Hematopoietic multipotent progenitor cell treated with erythropoietin and hydrocortisone succinate and interleukin-3 and kit ligand, for 4 days (in vitro differentiated cells): ENCODE measurements around the gene TRIM9.
"Not testable (repeated sequence)": the region's sequence is repeated elsewhere in the genome, so short reads cannot be mapped to it uniquely, and the experiment has no call there.

Experiments
- DNase-seq: peaks from one replicate; pipeline ENCODE4 v3.0.0-alpha.2; 2015

Gene TRIM9

DNA sequence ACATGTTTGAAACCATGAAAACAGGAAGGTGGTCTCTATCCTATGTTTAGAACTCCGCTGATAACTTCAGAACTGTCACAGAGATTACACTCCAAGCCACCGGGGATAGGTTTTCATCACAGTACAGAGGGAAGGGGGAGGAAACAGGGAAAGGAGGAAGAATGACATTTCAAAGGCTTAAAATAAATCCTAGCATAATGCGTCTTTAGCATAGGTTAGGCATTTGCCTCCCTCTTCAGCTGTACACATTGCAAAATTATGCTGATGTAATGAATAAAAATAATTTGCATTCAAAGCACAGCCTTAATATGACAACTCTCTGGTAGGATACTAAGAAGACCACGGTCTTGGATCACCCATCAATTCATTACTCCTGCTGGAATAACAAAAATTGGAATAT lies 96.3 kb downstream of the TRIM9 start:
- no peak for DNase-seq

DNA sequence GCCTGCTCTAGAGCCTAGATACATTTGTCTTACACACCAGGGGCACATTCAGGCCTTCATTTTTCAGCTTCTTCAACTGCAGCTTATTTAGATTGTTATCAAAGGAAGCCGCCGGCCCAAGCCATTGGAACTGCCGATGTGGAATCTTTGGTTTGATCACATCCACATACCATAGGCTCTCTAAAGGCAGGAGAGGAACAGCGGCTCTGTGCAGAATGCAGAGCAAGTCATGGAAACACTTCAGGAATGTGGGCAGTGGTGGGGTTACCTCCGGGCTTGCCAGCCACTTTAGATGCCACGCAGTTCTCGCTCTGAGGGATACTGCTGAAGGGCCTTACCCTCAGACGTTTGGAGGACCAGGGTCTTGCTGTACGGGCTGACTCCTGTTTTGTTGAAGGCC lies 97.2 kb downstream of the TRIM9 start:
- DNase-seq: no peak

- DNase-seq: not testable (repeated sequence)
These were observed 100.7 kb downstream of the TRIM9 start for GRCh38 chr14:50994158-50994557.

DNA sequence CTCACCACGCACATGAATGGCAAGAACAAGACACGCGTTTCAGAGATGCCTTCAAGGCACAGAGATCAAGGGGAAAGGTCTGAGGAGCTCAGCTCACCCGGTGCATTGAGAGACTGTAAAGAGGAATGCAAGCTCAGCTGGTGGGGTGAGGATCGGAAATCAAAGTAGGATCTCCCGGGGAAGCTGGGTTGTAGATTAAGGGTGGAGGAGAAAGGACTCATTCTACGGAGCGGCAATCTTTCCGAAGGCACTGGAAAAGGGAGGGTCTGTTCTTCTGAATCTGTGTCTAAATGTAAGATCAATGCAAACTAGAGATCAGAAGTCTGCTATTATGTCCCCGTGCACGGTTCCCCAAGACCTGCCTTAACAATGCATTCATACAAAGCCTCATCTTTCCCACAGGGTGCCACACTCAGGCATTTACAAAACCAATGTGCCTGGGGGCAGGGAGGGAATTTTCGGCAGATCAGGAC lies 109.0 kb downstream of the TRIM9 start:
- no peak for DNase-seq

DNA sequence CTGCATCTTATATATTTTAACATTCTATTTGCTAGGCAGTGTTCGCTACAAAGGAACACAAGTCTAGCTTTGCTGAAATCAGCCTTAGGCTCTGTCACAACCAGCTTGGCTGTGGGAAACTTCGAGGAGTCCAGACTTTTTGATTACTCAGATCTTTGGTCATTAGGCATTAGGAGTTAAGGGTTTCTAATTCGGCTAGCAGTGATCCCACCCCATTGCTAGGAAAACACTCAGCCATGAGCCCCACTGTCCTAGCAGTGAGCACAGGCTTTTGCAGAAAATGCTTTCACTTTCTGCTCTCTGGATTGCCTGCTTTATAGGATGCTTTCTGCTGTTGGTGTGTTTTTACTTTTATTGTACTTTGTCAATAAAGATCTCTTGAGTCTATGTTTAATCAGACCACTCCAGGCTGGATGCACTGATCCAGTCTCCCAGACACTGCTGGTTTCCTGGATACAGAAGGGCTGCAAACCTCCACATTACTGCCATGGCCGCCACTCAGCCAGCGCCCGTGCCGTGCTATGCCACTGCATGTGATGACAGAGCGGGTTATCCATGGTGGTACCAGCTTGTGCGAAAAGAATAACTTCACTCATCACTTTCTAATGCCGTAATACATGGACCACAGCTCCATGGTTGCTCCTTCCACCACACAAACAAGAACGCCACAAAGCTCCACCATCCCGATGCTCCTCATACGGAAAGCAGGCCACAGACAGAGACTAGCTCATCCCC lies 109.6 kb downstream of the TRIM9 start:
- no peak for DNase-seq

DNA sequence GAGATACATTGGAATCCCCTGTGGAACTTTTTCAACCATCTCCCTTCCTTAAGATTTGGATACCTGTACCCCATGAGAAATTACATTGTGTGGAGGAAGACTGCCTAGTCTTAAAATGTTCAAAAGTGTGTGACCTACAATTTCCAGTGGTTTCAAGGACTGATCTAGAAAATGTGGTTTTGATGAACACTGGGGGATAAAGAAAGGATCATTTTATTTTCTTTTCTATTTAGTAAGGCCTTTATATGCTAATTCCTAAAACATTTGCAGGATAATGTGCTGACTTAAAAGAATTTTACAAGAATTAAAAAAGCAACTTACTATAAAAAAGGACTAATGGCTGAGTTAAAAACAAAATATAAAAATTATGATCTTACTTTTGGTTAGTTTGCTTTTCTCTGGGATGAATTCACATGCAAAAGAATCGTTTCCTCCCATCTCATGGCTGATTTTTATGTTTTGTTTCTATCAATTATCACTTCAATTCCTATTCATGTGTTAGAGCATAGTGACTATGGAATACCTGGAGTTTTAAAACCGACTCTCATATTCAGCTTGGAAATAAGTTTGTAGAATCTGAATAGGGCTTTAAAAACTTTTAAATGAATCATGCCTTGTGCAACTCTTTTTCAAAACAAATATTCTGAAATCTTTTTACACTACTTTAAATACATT lies 110.7 kb downstream of the TRIM9 start:
- DNase-seq: no peak

DNA sequence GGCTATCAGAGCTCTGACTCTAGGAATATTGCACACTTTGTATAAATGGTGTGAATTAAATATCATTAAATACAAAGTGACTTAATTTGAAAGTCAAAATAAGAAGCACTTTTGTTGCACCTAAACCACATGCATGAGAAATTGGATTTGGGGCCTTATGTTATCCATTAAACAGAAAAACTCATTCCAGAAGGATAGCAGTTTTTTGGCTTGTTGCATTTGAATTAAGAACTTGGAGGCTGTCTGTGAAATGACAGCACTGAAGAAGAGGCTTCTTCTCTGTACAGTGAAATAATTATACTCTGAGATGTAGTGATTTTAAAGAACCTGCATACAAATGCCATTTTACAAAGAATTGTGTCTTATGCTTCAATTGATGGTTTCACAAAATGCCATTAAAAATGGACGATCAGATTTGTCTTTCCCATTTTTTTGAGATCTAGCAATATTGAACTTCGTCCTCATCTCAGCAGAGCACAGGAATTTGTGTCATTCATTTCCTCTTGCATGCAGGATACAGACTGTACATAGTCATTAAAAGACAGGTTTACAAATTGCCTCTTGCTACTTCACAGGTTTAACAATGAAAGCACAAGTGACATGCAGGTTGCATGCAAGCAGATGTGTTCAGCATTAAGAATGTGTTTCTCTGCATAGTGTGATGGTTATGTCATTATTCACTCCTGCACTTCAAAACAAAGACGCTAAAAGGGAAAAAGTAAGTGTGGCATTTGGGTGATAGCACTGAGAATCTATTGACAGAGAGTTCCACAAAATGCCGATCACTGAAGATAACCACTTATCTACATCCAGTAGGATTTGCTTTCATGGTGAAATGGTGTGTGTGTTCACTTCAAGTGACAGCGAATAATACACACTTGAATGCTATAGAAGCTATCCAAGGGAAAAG lies 114.7 kb downstream of the TRIM9 start:
- no peak for DNase-seq

GRCh38 chr14:50978888-50979287 lies 116.0 kb downstream of the TRIM9 start:
- DNase-seq: no peak

DNA sequence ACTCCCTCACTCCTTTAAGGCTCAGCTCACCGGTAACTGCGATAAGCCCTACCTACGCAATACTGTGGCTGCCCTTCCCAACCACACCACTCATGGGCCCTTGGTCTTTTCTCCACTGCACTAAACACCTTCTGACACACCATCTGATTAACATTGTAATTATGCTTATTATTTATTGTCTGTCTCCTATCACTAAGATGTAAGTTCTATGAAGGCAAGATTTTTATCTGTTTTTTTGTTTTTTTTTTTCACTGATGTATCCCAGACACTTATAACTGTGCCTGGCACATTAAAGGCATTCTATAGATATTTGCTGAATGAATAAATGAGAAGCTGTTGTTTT lies 116.4 kb downstream of the TRIM9 start:
- no peak for DNase-seq

DNA sequence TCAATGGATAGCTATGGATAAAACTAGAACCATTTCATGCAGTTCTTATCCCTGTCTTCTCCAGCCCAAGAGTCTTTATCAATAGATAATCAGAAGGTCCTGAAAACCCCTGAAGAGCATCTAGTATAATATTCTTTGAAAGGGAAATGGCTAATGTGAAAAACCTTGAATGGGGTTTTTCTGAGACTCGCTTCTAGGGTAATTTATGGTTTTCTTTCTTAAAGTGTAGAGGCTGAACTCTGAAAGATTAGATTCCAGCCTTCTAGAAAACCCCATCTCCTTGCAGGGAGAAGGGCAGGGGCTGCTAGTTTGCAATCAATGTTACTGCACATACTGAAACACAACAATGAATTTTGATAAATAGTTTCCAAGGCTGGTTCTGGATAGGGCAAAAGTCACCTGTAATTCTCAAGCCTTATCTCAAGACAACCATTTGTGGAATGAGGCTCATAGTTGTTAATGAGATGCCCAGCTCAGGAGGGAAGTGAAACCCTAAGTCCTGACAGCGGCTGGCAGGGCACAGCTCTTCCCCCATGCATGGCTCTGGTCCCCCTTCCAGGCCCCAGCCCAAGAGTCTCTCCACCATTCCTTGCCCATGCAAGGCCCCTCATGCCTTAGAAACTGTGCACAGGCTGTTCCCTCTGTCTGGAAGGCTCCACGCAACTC lies 116.9 kb downstream of the TRIM9 start:
- no peak for DNase-seq

DNA sequence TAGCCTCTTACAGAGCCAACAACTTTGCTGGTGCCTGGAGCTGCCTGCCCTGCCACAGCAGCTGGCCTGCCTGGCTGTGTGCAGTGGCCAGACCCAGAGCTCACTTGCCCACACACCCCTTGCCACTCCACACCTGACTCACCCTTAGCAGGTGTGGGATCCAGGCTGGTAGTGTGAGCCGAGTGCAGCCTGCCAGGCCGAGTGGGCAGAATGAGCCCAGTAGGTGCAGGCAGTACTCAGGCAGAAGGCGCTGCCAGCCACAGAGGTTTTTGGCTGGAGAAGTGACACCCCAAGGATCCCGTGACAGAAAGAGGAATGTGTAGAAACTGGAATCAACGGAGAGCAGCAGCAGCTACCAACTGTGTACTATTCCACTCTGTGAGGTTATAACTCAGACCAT lies 120.8 kb downstream of the TRIM9 start:
- no peak for DNase-seq

DNA sequence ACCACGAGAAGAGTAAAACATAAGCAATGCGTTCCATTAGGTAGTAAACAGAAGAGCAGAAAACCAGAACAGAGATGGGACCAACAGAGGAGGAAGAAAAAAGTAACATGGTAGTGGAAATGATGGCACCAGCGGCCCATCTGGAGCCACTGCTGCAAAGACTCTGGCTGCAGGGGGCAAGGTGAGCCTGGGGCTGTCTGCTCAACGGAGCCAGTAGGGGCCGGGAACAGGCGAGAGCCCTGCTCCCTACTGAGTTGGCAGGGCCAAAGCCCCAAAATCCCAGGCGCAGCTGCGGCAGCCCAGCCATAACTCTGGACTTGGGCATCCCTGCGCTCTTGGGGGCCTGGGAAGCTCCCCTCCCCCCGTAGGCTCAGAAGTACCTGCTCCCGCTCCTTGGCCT lies 122.2 kb downstream of the TRIM9 start:
- no peak for DNase-seq

- DNase-seq: no peak
These were observed 123.8 kb downstream of the TRIM9 start for GRCh38 chr14:50970886-50971781.

- peak; percentile 55 for DNase-seq
These were observed 127.1 kb downstream of the TRIM9 start for GRCh38 chr14:50967790-50968189.

- no peak for DNase-seq
These were observed 127.8 kb downstream of the TRIM9 start for GRCh38 chr14:50967103-50967502.

GRCh38 chr14:50964683-50965390 lies 130.1 kb downstream of the TRIM9 start:
- DNase-seq: no peak

DNA sequence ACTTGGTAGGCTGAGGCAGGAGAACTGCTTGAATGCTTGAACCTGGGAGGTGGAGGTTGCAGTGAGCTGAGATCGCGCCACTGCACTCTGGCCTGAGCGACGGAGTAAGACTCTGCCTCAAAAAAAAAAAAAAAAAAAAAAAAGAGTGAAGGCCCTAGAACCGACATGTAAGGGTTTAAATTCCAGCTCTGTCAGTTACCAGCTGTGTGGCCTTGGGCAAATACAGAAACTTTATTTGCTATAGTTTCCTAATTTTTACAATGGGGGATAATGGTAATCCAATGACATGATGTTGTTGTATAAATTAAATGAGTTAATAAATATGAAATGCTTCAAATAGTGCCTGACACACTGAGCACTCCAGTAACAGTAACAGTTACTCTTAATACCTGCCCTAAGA lies 131.0 kb downstream of the TRIM9 start:
- DNase-seq: no peak

- peak; percentile 17 for DNase-seq
These were observed 133.2 kb downstream of the TRIM9 start for GRCh38 chr14:50961605-50962221.

- no peak for DNase-seq
These were observed 137.6 kb downstream of the TRIM9 start for GRCh38 chr14:50957296-50957695.

- DNase-seq: not testable (repeated sequence)
These were observed 138.5 kb downstream of the TRIM9 start for GRCh38 chr14:50956421-50956820.
